RWPE1 (cell line): ENCODE data around the gene NAA40.

ENCODE experiments used
- CTCF ChIA-PET: fragments of 350-600 bp; sonication (Branson Sonifier 250); formaldehyde crosslinking; extraction: SDS; loops from one replicate; lab custom pipeline; 2021; lab: Yijun Ruan, JAX
- POLR2A ChIA-PET: fragments of 400-600 bp; formaldehyde crosslinking; extraction: SDS; loops from one replicate; lab custom pipeline; 2020; ENCODE audit warnings: antibody characterized with exemption; ENCODE audit not compliant: low non-redundant PET; lab: Yijun Ruan, JAX
- DNase-seq: peaks from one replicate; pipeline ENCODE4 v3.0.0; 2012; ENCODE audit warnings: low spot score
- H3K27ac ChIP-seq: fragments of 450-650 bp; 2 replicates; pipeline ENCODE4 v1.5.1; 2017
- CTCF ChIP-seq: fragments of 450-650 bp; conservative IDR thresholded peaks from 2 replicates; pipeline ENCODE4 v1.5.1; 2017; ENCODE audit warnings: low read depth, mild to moderate bottlenecking

The NAA40 gene

GRCh38 chr11:63920126-63920938 is 18.5 kb upstream of the NAA40 start:
- CTCF ChIA-PET: no interaction called here
- POLR2A ChIA-PET: no interaction called here
- DNase-seq: no peak
- H3K27ac ChIP-seq: peak overlapping the region; percentile 32
- no peak for TF ChIP-seq CTCF

- ChIA-PET POLR2A (no interaction called here), CTCF (no interaction called here)
- no peak for TF ChIP-seq CTCF
- no peak for DNase-seq
- H3K27ac ChIP-seq: no peak overlapping the region
These were observed 17.8 kb upstream of the NAA40 start for GRCh38 chr11:63920939-63921417.

- H3K27ac ChIP-seq: no peak overlapping the region
- TF ChIP-seq CTCF: no peak
- no peak for DNase-seq
- POLR2A ChIA-PET: no interaction called here
- CTCF ChIA-PET: interaction anchor here (0.5 kb wide), 1 partner anchor 260 kb away, joined by 3 read pairs; no protein-coding TSS in a partner anchor
These were observed 16.1 kb upstream of the NAA40 start for GRCh38 chr11:63922673-63923192.

- no peak overlapping the region for H3K27ac ChIP-seq
- CTCF ChIA-PET: no interaction called here
- no peak for DNase-seq
- TF ChIP-seq CTCF: no peak
- POLR2A ChIA-PET: no interaction called here
These were observed 15.5 kb upstream of the NAA40 start for GRCh38 chr11:63923319-63923718.

GRCh38 chr11:63929616-63930015 is 9.2 kb upstream of the NAA40 start:
- CTCF ChIA-PET: interaction anchor here (0.9 kb wide), 1 partner anchor 24 kb away, joined by 4 read pairs; no protein-coding TSS in a partner anchor
- no peak for DNase-seq
- POLR2A ChIA-PET: no interaction called here
- TF ChIP-seq CTCF: no peak
- H3K27ac ChIP-seq: no peak overlapping the region

- TF ChIP-seq CTCF: no peak
- DNase-seq: no peak
- no peak overlapping the region for H3K27ac ChIP-seq
- POLR2A ChIA-PET: no interaction called here
- CTCF ChIA-PET: interaction anchor here (0.6 kb wide), 1 partner anchor 287 kb away, joined by 4 read pairs; no protein-coding TSS in a partner anchor
These were observed 7.8 kb upstream of the NAA40 start for GRCh38 chr11:63931045-63931444.
